Peyer's patch (tissue), 4 donors: ENCODE data around the gene MAML2.

Experiments
- CTCF ChIP-seq, 6 experiments: fragments of 450-650 bp in 4 of 6; fragments of 200-600 bp in 2 of 6; sonication (generic) in 1 of 6; IDR thresholded peaks; one replicate each; pipeline ENCODE4 v1.5.1; 2017 to 2019; ENCODE audit warnings: antibody characterized with exemption in 6 of 6, mild to moderate bottlenecking in 3 of 6, moderate library complexity in 1 of 6
- POLR2A ChIP-seq, 2 donors: fragments of 450-650 bp; IDR thresholded peaks; one replicate each; pipeline ENCODE4 v1.5.1; 2017; ENCODE audit warnings: antibody characterized with exemption in 2 of 2, mild to moderate bottlenecking in 2 of 2, moderate library complexity in 2 of 2

- TF ChIP-seq CTCF (IDR thresholded peaks at IDR 0.05), result no peak
- no peak for TF ChIP-seq POLR2A (IDR thresholded peaks at IDR 0.05)
These were observed 314.2 kb downstream of the MAML2 start for GRCh38 chr11:96028746-96029145.
